ENCODE results near the gene MS4A14. TPM values are rescaled to one million over a fixed set of nuclear protein-coding genes. Genes with fewer than 3 reads are reported as not detected.
"Not testable (repeated sequence)": the region's sequence is repeated elsewhere in the genome, so short reads cannot be mapped to it uniquely, and the experiment has no call there.

The MS4A14 gene
- total RNA-seq, 1 experiment from 2014 or later, result not detected

- H3K36me3 ChIP-seq (ENCODE audit: insufficient read depth, low read length, poor library complexity, severe bottlenecking), result no peaks in the 10 kb centered on the region
- no peak overlapping the region for H3K27ac ChIP-seq (ENCODE audit: low read depth, low read length, poor library complexity, severe bottlenecking)
- DNase-seq (ENCODE audit: low spot score), result no peak
- POLR2A ChIA-PET (ENCODE audit: low non-redundant PET), result no interaction called here
- no peak for TF ChIP-seq EZH2 (IDR thresholded peaks at IDR 0.05; ENCODE audit: borderline replicate concordance, low read depth, low read length, poor library complexity, severe bottlenecking)
- TF ChIP-seq, protein P1, sequence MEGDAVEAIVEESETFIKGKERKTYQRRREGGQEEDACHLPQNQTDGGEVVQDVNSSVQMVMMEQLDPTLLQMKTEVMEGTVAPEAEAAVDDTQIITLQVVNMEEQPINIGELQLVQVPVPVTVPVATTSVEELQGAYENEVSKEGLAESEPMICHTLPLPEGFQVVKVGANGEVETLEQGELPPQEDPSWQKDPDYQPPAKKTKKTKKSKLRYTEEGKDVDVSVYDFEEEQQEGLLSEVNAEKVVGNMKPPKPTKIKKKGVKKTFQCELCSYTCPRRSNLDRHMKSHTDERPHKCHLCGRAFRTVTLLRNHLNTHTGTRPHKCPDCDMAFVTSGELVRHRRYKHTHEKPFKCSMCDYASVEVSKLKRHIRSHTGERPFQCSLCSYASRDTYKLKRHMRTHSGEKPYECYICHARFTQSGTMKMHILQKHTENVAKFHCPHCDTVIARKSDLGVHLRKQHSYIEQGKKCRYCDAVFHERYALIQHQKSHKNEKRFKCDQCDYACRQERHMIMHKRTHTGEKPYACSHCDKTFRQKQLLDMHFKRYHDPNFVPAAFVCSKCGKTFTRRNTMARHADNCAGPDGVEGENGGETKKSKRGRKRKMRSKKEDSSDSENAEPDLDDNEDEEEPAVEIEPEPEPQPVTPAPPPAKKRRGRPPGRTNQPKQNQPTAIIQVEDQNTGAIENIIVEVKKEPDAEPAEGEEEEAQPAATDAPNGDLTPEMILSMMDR (conservative IDR thresholded peaks at IDR 0.05; ENCODE audit: low read depth, low read length), result no peak
- H3K27me3 ChIP-seq (replicated peaks; ENCODE audit: insufficient read depth, low read depth, low read length, poor library complexity), result peaks cover 17% of the 10 kb centered on the region
- H3K4me3 ChIP-seq (ENCODE audit: low read depth, low read length, poor library complexity, severe bottlenecking), result no peak overlapping the region
- intact Hi-C loops (cut with micrococcal nuclease; ENCODE audit: unreplicated experiment), result loop anchor here (5.0 kb wide), 1 partner anchor 125 kb away; no protein-coding TSS in a partner anchor
- no peaks in the 10 kb centered on the region for H3K4me1 ChIP-seq (ENCODE audit: insufficient read depth, low read length, poor library complexity, severe bottlenecking)
- BruUV-seq (replicated peaks), result no TSS peak
- CTCF ChIA-PET, result interaction anchor here (0.6 kb wide), 1 partner anchor 125 kb away, joined by 3 read pairs; no protein-coding TSS in a partner anchor
- no peaks in the 10 kb centered on the region for H3K9me3 ChIP-seq (ENCODE audit: low read depth, low read length, poor library complexity, severe bottlenecking)
Observed at GRCh38 chr11:60362241-60362640, 34.0 kb upstream of the MS4A14 start.

DNA sequence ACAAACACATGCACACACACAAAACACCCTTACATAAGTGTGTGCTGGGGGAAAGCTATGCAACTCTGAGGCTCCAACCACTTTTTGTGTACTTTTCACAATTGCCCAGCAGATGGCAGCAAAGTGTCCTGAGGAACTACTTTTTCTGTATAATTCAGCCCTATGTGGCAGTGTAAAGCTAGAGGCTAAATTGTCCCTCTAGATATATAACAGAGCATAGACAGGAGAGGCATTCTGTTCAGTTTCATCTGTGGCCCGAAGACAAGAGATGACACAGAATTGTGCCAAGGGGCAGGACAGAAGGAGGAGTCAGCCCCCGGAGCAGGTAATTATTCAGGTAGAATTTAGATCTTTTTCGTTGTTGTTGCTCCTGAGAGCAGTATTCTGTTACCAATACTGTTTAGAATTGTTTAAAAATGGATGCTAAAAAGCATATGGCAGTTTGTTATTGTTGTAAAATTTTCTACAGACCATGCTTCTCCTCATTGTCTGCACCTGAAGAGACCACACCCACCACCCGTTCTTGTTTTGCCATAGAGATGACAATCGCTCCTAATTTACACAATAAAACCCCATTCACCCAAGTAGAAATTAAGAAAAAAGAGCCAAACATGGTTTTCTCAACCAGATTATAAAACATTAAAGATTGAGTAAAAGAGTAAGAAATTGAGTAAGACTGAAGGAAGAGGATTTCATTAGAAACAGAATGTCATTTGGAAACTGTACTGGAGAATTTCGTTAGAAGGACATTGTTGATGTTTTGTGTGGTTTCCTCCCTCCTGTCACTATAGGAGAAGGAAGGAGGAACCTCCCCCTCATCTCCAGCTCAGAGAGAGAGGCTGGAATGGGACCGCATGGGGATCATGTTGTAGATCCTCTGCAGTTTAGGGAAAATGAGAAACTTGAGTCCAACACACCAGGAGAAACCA lies 32.5 kb upstream of the MS4A14 start:
- ChIA-PET CTCF (interaction anchor here (0.5 to 1.1 kb wide), 8 partner anchors 18 to 577 kb away, joined by 3 to 16 read pairs (median 4); no protein-coding TSS in a partner anchor), POLR2A (ENCODE audit: low non-redundant PET) (no interaction called here)
- DNase-seq (ENCODE audit: low spot score), result peak; percentile 78
- TF ChIP-seq, protein P1 (conservative IDR thresholded peaks at IDR 0.05; ENCODE audit: low read depth, low read length), result peak; percentile 84
- no peak for TF ChIP-seq EZH2 (IDR thresholded peaks at IDR 0.05; ENCODE audit: borderline replicate concordance, low read depth, low read length, poor library complexity, severe bottlenecking)
- no TSS peak for BruUV-seq (replicated peaks)
- Histone ChIP-seq H3K27ac (ENCODE audit: low read depth, low read length, poor library complexity, severe bottlenecking) (no peak overlapping the region), H3K27me3 (replicated peaks; ENCODE audit: insufficient read depth, low read depth, low read length, poor library complexity) (peaks cover 17% of the 10 kb centered on the region), H3K4me1 (ENCODE audit: insufficient read depth, low read length, poor library complexity, severe bottlenecking) (no peaks in the 10 kb centered on the region), H3K36me3 (ENCODE audit: insufficient read depth, low read length, poor library complexity, severe bottlenecking) (no peaks in the 10 kb centered on the region), H3K9me3 (ENCODE audit: low read depth, low read length, poor library complexity, severe bottlenecking) (no peaks in the 10 kb centered on the region), H3K4me3 (ENCODE audit: low read depth, low read length, poor library complexity, severe bottlenecking) (no peak overlapping the region)
- intact Hi-C loops (cut with micrococcal nuclease; ENCODE audit: unreplicated experiment), result loop anchor here (1.0 to 5.0 kb wide), 2 partner anchors 123 to 254 kb away; no protein-coding TSS in a partner anchor

DNA sequence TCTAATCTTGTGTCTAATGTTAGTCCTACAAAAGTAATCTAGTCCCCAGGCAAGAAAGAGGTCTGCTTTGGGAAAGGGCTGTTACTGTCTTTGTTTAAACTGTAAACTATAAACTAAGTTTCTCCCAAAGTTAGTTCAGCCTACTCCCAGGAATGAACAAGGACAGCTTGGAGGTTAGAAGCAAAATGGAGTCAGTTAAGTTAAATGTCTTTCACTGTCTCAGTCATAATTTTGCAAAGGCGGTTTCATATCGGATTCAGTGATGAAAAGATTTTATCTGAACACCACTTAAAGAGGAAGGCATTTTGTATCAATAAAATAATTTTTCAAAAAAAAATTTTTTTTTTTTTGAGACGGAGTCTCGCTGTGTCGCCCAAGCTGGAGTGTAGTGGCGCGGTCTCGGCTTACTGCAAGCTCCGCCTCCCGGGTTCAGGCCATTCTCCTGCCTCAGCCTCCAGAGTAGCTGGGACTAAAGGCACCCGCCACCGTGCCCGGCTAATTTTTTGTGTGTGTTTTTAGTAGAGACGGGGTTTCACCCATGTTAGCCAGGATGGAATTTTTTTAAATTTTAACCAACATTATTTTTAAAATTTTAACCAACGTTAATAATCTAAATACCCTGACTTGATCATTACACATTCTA lies 29.9 kb upstream of the MS4A14 start:
- POLR2A ChIA-PET (ENCODE audit: low non-redundant PET); DNase-seq (ENCODE audit: low spot score); intact Hi-C loops (cut with micrococcal nuclease; ENCODE audit: unreplicated experiment); H3K4me1 ChIP-seq (ENCODE audit: insufficient read depth, low read length, poor library complexity, severe bottlenecking); H3K27ac ChIP-seq (ENCODE audit: low read depth, low read length, poor library complexity, severe bottlenecking); H3K4me3 ChIP-seq (ENCODE audit: low read depth, low read length, poor library complexity, severe bottlenecking); H3K36me3 ChIP-seq (ENCODE audit: insufficient read depth, low read length, poor library complexity, severe bottlenecking); H3K9me3 ChIP-seq (ENCODE audit: low read depth, low read length, poor library complexity, severe bottlenecking); BruUV-seq (replicated peaks); CTCF ChIA-PET: not testable (repeated sequence)
- H3K27me3 ChIP-seq (replicated peaks; ENCODE audit: insufficient read depth, low read depth, low read length, poor library complexity), result peaks cover 31% of the 10 kb centered on the region
